Measurements from ENCODE around the gene GBF1.

The GBF1 gene

GRCh38 chr10:102347236-102347828, 102.0 kb downstream of the GBF1 start:
- DNase-seq (ENCODE audit: low spot score): peak; percentile 54

GRCh38 chr10:102352066-102352715, 106.9 kb downstream of the GBF1 start:
- peak; percentile 51 for DNase-seq (ENCODE audit: low spot score)

- no peak for DNase-seq (ENCODE audit: low spot score)
These were observed 109.1 kb downstream of the GBF1 start for GRCh38 chr10:102354451-102354850.

DNA sequence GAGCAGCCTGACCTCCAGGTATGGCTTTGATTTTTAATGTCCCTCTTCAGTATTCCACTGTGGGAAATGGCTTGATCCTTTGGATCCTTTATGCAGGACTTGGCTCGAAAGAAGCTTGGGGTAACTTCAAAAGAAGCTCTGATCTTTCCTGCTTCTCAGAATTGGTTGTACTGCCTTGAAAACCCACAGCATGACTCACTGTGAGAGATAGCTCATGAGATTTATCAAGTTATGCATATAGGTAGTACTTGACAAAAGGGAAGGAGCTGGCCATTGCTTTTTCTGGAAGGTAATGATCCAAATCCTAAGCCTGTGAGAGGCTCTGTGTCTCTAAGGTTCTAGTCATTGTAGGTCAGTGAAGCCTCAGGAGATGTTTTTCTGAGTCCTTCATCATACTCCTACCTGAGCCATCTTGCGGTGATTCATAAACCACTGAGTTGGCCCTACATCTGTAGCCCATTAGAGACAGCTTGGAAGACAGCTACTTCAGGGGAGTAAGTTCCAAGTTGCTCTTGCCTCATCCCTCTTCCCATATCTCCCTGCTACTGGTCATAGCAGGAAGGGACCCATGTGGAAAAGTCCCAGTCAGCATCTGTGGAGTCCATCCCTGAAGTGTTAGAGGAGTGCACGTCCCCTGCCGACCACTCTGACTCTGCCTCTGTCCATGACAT, 113.5 kb downstream of the GBF1 start:
- no peak for DNase-seq (ENCODE audit: low spot score)

DNA sequence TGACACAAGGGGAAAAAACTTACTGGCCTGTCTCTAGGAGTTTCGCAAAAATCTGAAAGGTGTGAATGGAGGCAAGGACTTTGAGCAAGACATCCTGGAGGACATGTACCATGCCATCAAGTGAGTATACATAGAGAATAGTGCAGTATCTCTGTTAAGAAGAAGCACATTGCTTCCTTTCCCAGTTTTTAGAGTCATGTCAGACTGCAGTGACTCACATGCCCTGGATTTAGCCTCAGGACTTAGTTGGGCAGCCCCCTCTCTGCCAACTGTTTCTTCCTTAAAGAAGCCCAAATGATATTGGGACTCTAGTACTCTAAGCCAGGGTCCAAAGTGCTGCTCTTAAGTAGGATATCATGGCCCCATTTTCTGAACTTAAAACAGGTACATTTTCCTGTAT, 122.1 kb downstream of the GBF1 start:
- DNase-seq (ENCODE audit: low spot score): no peak

GRCh38 chr10:102368077-102368476, 122.7 kb downstream of the GBF1 start:
- DNase-seq (ENCODE audit: low spot score): no peak

- DNase-seq (ENCODE audit: low spot score): no peak
These were observed 126.0 kb downstream of the GBF1 start for GRCh38 chr10:102371295-102371694.

DNA sequence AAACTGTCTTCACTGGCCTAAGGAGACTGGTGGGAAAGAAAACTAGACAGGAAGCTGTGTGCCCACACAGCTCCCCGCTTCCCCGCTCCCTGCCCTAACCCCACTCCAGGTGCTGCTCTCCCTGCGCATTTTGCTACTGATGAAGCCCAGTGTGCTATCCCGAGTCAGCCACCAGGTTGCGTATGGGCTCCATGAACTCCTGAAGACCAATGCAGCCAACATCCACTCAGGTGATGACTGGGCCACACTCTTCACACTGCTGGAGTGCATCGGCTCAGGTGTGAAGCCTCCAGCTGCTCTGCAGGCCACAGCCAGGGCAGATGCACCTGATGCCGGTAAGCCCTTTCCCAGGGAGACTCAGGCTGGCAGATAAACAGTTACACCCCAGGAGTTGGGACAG, 129.9 kb downstream of the GBF1 start:
- DNase-seq (ENCODE audit: low spot score): no peak

DNA sequence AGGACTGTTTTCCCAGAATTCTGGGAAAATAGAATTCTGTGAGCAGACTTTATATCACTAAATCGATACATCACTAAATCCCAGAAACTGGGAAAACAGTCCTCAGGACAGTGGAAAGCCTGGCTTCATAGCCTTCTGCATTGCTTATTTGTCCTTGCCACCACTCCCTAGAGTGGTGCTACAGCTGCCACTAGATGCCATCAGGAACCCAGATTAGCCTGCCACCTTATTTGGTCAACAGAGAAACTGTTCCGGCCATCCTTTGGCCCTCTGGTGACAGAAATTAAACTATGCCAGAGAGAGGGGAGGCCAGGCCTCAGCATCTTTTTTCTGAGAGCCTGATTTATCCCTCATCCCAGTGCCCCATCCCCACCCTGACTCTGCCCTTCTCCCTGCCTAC, 130.5 kb downstream of the GBF1 start:
- no peak for DNase-seq (ENCODE audit: low spot score)

- DNase-seq (ENCODE audit: low spot score): no peak
These were observed 131.6 kb downstream of the GBF1 start for GRCh38 chr10:102376901-102377300.

GRCh38 chr10:102379383-102379782, 134.1 kb downstream of the GBF1 start:
- no peak for DNase-seq (ENCODE audit: low spot score)

GRCh38 chr10:102381983-102382382, 136.7 kb downstream of the GBF1 start:
- no peak for DNase-seq (ENCODE audit: low spot score)

DNA sequence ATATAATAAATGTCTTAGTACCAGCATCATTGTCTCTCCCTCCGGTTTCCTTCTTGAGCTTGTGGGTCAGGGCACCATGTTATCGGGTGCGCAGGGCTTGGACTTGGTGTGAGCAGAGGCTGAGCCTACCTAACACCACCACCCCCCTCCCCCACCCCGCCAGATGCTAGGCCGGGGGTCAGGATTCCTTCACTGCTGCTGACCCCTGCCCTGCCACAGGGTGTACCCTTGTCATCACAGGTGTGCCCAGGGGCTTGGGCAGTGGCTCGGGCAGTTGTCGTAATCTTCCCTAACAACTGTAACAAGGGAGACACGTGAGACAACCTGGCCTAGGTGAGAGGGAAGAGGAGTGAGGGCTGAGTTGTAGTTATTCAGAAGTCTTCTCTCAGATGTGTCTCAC, 137.5 kb downstream of the GBF1 start:
- no peak for DNase-seq (ENCODE audit: low spot score)

GRCh38 chr10:102384053-102384452, 138.7 kb downstream of the GBF1 start:
- DNase-seq (ENCODE audit: low spot score): no peak

GRCh38 chr10:102384606-102385429, 139.5 kb downstream of the GBF1 start:
- no peak for DNase-seq (ENCODE audit: low spot score)

DNA sequence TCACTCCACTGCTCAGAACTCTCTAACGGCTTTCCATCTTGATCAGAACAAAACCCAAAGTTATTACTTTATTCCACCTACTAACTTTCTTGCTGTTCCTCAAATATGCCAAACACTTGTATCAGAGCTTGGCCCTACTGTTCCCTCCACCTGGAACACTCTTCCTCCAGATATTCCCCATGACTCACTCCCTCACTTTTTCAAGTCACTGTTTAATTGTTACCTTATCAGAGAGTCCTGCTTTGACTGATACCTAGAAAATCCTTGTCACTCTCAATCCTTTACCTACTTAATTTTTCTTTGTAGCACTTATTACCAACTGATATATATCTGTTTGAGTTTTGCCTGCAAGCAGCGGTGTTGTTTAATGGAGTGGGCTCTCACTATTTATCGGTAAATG, 144.6 kb downstream of the GBF1 start:
- DNase-seq (ENCODE audit: low spot score): no peak

DNA sequence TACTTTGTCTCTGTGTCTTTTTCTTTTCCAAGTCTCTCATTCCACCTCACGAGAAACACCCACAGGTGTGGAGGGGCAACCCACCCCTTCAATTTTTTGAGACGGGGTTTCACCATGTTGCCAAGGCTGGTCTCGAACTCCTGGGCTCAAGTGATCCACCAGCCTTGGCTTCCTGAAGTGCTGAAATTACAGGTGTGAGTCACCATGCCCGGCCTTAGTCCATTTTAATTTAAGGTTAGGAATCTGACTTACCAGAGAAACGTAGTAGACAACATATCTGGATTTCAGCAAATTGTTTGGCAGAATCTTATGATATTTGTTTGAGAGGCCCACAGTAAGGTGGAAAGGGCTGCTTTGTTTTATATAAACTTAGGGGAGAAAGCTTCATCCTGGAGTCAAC, 147.0 kb downstream of the GBF1 start:
- DNase-seq (ENCODE audit: low spot score): no peak

- no peak for DNase-seq (ENCODE audit: low spot score)
These were observed 148.2 kb downstream of the GBF1 start for GRCh38 chr10:102393411-102394078.

DNA sequence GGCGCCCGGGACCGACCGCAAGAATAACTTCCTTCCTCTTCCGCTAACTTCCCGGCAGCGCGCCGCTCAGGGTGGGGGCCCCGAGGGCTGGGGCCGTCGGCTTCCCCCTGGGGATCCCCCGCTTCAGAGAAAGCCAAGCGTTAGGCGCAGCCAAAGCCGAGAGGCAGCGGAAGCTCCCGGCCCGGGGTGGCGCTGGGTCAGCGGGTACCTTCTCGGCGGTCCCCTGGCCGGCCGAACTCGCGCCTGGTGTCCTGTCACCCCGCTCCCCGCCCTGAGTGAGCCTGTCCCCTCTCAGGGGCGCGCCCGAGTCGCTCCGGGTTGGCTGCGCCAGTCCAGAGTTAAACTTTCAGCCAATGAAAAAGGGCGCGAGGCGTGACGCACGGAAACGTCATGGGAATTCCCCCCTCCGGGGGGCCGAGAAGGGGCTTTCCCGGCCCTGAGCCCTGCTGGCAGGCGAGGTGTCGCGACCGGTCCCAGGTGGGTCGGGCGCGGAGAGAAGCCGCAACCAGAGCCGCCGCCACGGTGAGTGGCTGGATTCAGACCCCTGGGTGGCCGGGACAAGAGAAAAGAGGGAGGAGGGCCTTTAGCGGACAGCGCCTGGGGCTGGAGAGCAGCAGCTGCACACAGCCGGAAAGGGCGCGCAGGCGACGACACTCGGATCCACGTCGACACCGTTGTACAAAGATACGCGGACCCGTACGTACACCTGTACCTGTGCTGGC, 148.9 kb downstream of the GBF1 start:
- peak; percentile 93 for DNase-seq (ENCODE audit: low spot score)

- DNase-seq (ENCODE audit: low spot score): peak; percentile 64
These were observed 149.6 kb downstream of the GBF1 start for GRCh38 chr10:102394801-102395399.
